NCI-H2196 (cell line): ENCODE data around the gene SLC27A2.

Experiments used
- DNase-seq: peaks from one replicate; lab custom pipeline; 2025; ENCODE audit not compliant: unreplicated experiment; lab: John Stamatoyannopoulos, UW

Gene SLC27A2

DNA sequence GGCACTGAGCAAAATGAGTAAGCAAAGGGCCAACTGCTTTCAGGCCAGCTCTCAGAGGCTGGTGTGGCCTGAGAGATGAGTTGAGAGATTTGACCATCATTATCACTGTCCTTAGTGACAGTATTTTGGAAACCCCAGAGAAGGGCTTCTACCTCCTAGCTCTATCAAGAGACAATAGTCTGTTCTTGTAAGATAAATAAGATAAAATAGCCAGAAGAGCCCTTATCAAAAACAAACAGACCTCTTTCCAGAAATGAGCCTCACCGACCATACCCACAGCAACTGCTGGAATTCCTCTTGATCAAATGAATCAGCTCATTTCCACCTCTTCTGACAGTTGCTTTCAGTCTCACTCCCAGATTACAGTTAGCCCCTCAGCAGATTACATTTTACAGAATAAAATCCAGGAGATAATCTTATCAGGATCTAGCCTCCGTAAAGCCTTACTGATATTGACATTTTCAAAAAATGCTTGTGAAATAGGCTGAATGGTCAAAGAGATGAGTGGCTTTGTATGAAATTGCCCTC lies 79.0 kb downstream of the SLC27A2 start:
- DNase-seq: no peak

DNA sequence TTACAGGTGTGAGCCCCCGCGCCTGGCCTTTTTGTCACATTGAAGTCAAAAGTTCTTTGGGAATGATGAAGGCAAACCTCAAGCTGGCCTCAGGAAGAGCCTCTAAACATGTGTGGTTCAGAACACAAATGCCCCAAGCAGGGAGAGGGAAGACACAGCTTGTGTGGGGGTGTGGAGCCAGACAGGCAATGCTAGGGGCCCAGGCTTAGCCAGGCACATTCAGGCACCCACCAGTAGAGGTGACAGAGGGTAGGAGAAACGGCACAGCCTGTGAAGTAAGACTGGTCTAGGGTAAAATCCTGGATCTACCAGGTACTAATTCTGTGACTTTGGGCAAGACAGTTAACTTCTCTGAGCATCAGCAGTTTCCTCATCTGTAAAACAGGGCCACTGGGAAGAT lies 80.0 kb downstream of the SLC27A2 start:
- DNase-seq: no peak

DNA sequence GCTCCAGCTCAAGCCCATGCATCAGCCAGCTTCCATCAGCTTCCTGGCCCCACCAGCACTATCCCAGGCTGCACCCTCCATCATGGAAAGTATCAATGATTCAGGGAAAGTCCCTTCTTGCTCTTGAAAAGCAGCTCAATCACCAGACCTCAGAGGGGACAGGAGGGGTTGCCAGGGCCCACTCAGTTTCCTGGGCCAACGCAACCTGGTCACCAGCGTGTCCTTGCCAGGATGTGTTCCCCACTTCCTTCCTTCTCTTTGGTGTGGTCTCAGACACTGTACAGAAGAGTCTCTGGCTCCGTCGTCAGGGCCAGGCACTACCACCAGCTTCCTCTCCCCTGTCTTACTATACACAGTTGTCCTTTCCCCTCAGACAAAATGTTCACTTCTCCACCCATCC lies 80.5 kb downstream of the SLC27A2 start:
- no peak for DNase-seq

DNA sequence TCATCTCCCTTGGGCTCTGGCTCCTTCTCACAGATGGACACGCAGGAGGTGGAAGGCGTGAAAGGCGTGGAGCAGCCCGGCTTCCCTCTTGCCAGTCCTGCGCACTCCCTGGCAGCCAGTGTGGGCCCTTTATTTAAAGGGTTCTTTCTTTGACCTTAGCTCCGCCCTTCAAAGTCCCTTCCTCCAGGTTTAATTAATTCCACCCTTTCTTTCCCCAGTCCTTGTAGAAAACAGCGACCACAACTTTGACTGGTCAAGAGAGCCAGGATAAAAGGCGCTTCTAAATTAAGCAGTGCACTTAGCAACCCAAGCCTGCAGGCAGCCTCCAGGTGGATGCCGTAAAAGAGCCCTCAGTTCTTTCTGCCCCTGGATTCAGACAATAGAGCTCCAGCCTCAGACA lies 83.6 kb downstream of the SLC27A2 start, which contains the start of gene HDC:
HDC (minus strand) TSS at position 107 of the 400 bp plus-strand sequence; CDS start at position 4, 103 bp downstream.
- no peak for DNase-seq

DNA sequence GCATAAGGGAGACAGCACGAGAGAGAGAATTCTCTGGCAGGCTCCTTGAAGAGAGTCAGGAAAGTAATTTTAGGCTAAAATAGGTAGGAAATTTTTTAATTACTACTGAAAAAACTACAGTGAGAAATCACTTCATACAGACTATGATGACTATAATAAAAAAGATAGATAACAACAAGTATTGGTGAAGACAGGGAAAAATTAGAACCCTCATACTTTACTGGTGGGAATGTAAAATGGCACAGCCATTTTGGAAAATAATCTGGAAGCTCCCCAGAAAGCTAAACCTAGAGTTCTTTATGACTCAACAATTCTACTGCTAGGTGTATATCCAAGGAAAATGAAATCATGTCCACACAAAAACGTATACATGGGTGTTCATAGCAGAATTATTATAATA lies 85.6 kb downstream of the SLC27A2 start:
- no peak for DNase-seq

DNA sequence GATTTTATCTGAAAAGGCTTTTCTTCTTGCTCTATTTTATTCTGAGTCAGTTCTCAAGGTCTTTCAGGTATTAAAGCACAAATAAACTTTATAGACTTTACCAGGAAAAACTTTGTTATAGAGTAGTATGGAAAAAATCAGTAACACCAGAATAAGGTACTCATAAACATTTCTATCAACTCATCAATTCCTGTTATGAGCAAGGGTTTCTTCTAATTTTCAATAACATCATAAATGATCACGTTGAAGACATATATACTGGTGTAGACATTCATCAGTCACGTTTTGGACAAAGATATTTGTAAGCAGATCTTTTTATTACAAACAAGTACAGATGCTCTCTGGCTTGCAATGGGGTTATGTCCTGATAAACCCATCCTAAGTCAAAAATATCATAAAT lies 93.1 kb downstream of the SLC27A2 start:
- DNase-seq: no peak

DNA sequence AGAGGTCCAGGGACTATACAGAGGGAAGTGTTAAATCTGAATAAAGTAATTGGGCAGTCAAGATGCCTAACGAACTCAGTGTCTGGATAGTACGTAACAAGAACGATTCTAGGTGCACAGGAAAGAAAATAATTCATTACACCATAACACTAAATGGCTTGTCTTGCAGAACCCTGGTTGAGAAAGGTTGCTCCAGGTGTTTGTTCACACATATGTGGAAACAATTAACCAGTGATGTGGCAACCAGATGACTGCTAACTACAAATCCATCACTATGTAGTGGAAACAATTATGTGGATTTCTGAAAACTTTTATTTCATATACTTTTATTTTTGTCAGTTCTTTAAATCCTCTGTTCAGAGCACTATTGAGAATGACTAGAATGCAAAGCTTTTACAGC lies 93.9 kb downstream of the SLC27A2 start:
- no peak for DNase-seq

DNA sequence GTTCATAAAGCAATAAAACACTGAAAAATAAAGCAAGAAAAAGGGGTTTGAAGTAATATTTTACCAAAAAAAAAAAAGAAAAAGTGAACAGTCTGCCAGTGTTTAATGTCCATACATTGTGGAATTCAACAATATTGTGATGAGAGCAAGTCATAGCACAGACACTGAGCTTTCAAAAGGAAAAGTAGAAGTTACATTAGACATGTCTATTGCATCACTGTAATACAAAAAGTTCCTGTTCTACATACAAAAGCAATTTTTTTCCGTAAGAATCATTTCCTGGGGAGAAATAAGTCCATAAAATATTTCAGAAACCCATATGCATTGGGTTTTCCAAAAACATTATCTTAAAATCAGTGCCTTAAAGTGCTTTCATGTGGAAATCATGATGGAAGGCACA lies 95.4 kb downstream of the SLC27A2 start:
- DNase-seq: no peak

DNA sequence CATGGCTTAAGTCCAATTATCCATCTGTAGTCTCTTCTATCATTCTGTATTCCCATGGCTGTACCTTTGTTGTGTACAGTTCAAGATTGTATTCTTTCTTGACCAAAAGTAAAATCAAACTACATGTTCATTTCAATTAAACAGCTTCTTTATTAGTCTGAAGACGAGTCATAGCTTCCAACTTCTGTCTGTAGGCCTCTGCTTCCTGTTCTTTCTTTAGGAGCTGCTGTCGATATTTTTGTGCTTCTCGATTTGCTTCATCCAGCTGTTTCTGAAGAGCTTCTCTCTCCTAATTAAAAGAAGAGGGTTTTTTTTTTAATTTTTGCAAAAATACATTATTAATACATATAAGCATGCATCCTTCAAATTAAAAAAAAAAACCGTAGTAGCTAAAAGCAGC lies 96.5 kb downstream of the SLC27A2 start:
- no peak for DNase-seq

DNA sequence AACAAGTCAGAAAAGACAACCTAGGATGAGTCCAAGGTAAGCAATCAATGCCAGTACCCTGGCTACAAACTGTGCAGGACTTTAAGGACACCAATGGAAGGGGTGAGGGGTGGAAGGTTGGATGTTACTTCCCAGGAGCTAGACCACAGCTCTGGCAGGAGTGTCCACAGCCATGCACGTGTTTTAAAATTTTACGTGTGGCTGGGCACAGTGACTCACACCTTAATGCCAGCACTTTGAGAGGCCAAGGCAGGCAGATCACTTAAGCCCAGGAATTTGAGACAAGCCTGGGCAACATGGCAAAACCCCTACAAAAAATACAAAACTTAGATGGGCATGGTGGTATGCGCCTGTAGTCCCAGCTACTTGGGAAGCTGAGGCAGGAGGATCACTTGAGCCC lies 98.3 kb downstream of the SLC27A2 start:
- DNase-seq: no peak

DNA sequence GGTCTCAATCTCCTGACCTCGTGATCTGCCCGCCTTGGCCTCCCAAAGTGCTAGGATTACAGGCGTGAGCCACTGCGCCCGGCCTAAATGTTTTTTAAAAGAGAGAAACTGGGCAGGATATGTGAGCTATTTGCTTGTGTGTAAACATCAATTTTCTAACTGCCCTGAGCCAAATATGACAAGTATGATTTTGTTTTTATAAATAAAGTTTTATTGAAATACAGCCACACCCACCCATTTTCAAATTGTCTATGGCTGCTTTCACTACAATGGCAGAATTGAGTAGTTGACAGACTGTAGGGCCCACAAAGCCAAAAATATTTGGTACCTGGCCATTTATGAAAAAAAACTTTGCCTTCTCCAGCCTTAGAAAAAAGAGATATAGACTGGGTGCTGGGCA lies 99.4 kb downstream of the SLC27A2 start:
- no peak for DNase-seq
